GM23248 (cell line): ENCODE measurements around the gene RASA4.
"Not testable (repeated sequence)": the region's sequence is repeated elsewhere in the genome, so short reads cannot be mapped to it uniquely, and the experiment has no call there.

Source experiments
- EZH2 ChIP-seq: fragments of 200-600 bp; sonication (generic); IDR thresholded peaks from 2 replicates; pipeline ENCODE4 v1.6.1; 2018; ENCODE audit warnings: antibody characterized with exemption, mild to moderate bottlenecking; ENCODE audit not compliant: insufficient read depth, poor library complexity, severe bottlenecking
- EZH2phosphoT487 ChIP-seq: fragments of 200-600 bp; sonication (generic); IDR thresholded peaks from 2 replicates; pipeline ENCODE4 v1.6.1; 2018; ENCODE audit warnings: antibody characterized with exemption, moderate library complexity, mild to moderate bottlenecking, low read depth; ENCODE audit not compliant: insufficient read depth

GRCh38 chr7:102649924-102650323 is 33.4 kb upstream of the RASA4 start, which contains the start of gene SPDYE2B:
- not testable (repeated sequence) for TF ChIP-seq EZH2, EZH2phosphoT487
